Mucosa of stomach (tissue), 1 donor: ENCODE measurements around the gene NDUFAF8.

ENCODE experiments used
- H3K27me3 ChIP-seq: one replicate; pipeline ENCODE4 v1.7.0; 2013; ENCODE audit warnings: mild to moderate bottlenecking, low read length; ENCODE audit not compliant: control insufficient read depth, insufficient read depth
- H3K36me3 ChIP-seq: one replicate; pipeline ENCODE4 v1.7.0; 2013; ENCODE audit warnings: low read length; ENCODE audit not compliant: control insufficient read depth, insufficient read depth
- H3K4me1 ChIP-seq: one replicate; pipeline ENCODE4 v1.7.0; 2013; ENCODE audit warnings: mild to moderate bottlenecking, low read length; ENCODE audit not compliant: control insufficient read depth, insufficient read depth
- H3K4me3 ChIP-seq: one replicate; pipeline ENCODE4 v1.7.0; 2013; ENCODE audit warnings: low read length
- H3K9ac ChIP-seq: one replicate; pipeline ENCODE4 v1.7.0; 2013; ENCODE audit warnings: mild to moderate bottlenecking, low read length, moderate library complexity
- H3K9me3 ChIP-seq: one replicate; pipeline ENCODE4 v1.7.0; 2013; ENCODE audit warnings: mild to moderate bottlenecking, low read length, moderate library complexity; ENCODE audit not compliant: control insufficient read depth
- donor health status: Pancreatic carcinoma.

Gene NDUFAF8

DNA sequence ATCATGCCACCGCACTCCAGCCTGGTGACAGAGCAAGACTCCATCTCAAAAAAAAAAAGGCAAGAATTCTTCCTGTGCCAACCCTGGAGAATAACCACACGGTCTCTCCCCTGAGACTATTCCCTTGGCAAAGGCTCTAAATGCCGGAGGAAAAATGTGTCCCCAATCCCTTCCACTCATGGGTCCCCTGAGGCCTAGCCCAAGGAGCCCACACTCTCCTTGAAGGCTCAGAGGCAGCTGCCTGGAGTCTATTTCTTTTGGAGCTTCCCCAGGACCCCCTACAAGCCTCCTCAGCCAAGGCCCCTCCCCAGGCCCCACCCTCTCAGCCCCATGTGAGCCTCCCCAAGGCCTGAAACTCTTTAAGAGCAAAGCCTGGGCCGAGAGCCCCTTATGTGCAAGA lies 33.0 kb upstream of the NDUFAF8 start:
- Histone ChIP-seq H3K9ac (no peak overlapping the region), H3K4me3 (no peak overlapping the region), H3K27me3 (no peaks in the 10 kb centered on the region), H3K4me1 (peaks cover 1% of the 10 kb centered on the region), H3K9me3 (no peaks in the 10 kb centered on the region), H3K36me3 (no peaks in the 10 kb centered on the region)

DNA sequence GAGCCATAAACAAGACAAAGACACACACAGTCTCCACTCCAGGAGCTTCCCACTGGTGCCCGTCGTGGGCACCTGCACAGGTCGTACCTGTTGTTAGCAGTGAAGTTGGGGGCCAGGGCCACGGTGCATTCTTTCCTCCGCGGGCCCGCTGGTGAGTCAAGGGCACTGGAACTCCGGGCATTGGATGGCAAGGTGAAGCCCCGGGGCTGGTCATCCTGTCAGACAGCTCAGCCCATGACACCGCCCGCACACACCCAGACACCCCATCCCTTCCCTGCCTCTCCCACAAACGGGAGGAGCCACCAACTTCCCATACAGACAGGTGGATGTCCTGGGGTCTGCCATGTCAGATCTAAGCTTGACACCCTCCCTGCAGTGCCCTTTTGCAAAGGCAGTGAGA lies 32.5 kb upstream of the NDUFAF8 start:
- Histone ChIP-seq H3K27me3 (no peaks in the 10 kb centered on the region), H3K9ac (no peak overlapping the region), H3K4me3 (no peak overlapping the region), H3K36me3 (no peaks in the 10 kb centered on the region), H3K4me1 (no peaks in the 10 kb centered on the region), H3K9me3 (no peaks in the 10 kb centered on the region)

DNA sequence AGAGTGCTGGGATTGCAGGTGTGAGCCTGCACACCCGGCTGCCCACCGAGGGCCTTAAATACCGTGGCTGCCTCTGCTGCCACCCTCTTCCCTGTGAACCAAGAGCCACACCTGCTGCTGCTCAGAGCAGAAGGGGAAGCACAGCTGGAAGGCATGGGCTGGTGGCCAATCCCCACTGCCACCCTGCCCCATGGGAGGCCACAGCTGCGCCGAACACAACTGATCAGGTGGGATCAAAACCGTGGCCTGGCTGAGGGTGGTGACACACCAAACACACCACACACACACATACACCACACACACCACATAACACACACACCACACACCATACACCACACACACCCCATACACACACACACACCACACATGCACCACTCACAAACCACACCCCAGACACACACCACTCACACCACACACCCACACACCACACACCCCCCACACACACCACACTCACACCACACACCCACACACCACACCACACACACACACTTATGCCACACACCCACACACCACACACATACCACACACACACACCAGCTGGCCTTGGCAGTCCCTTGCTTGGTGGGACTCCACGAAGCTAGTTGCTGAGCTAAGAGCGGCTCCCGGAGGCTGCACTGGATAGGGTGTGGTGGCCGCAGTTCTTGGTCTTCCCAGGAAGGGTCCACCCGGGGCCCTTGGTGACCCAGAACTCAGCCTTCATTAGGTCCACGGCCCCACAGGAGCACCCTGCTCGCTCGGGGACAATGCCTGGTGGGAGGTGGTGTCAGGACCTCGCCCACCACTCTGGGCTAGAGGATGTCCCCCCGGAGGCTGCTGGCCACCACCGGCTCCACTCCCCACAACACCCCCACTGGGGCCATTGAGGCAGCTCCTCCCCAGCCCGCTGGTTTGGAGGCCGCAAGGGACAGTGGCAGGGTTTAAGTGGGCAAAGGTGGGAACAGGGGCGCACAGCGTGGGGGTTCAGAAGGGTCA lies 31.2 kb upstream of the NDUFAF8 start:
- no peak overlapping the region for H3K4me3 ChIP-seq
- no peaks in the 10 kb centered on the region for H3K9me3 ChIP-seq
- no peak overlapping the region for H3K9ac ChIP-seq
- H3K4me1 ChIP-seq: no peaks in the 10 kb centered on the region
- H3K36me3 ChIP-seq: no peaks in the 10 kb centered on the region
- H3K27me3 ChIP-seq: no peaks in the 10 kb centered on the region

DNA sequence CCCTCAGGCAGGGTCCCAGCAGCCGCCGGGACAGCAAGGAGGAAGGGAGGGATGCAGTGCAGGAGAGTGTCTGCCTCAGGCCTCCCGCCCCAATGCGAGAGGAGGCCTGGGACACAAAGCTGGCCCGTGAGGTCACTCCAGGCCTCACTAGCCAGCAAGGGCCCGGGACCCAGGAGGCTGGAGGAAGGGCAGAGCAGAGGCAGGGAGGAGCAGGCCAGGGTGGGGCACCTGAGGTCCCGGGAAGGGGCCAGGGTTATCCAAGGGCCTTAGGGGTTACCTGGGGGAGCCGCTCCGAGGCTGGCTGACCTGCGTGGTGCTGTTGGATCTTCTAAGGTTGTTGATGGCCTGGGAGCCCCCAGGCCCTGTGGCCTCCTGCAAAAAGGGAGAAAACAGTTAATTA lies 30.5 kb upstream of the NDUFAF8 start:
- Histone ChIP-seq H3K27me3 (no peaks in the 10 kb centered on the region), H3K9me3 (no peaks in the 10 kb centered on the region), H3K4me3 (no peak overlapping the region), H3K4me1 (no peaks in the 10 kb centered on the region), H3K9ac (no peak overlapping the region), H3K36me3 (no peaks in the 10 kb centered on the region)

DNA sequence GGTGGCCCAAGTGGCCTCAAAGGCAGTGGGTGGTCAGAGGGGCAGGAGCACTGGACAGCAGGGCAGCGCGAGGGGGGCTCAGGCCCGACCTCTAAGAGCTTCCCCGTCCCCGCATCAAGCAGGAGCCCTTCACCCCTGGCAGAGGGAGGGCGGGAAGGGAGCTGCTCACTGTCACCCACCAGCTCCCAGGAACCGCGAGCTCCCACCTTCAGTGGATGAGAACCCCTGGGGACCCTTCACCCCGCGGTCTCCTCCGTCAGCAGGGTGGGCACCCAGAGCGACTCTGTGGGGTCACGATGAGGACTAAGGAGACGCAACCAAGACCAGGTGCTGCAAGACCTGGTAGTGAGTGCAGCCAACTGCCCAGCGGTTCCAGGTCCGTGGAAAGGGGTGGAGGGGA lies 30.0 kb upstream of the NDUFAF8 start:
- no peaks in the 10 kb centered on the region for H3K27me3 ChIP-seq
- H3K36me3 ChIP-seq: no peaks in the 10 kb centered on the region
- no peaks in the 10 kb centered on the region for H3K4me1 ChIP-seq
- H3K9me3 ChIP-seq: no peaks in the 10 kb centered on the region
- H3K9ac ChIP-seq: no peak overlapping the region
- H3K4me3 ChIP-seq: no peak overlapping the region

DNA sequence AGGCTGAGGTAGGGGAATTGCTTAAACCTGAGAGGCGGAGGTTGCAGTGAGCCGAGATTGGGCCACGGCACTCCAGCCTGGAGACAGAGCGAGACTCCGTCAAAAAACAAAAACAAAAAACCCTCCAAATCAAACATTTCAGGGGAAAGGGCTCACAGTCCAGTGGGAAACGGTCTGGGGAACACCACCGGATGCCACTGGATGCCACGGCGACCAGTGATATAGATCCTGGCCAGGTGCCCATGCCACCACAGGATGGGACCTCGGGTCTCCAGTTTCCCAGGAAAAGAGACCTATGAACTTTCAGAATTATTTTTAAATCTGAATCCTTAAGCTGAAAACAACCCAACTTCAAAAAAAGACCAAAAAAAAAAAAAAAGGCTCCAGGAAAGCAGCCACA lies 28.7 kb upstream of the NDUFAF8 start:
- H3K4me3 ChIP-seq: no peak overlapping the region
- no peaks in the 10 kb centered on the region for H3K27me3 ChIP-seq
- H3K9ac ChIP-seq: no peak overlapping the region
- no peaks in the 10 kb centered on the region for H3K36me3 ChIP-seq
- H3K9me3 ChIP-seq: no peaks in the 10 kb centered on the region
- H3K4me1 ChIP-seq: no peaks in the 10 kb centered on the region

DNA sequence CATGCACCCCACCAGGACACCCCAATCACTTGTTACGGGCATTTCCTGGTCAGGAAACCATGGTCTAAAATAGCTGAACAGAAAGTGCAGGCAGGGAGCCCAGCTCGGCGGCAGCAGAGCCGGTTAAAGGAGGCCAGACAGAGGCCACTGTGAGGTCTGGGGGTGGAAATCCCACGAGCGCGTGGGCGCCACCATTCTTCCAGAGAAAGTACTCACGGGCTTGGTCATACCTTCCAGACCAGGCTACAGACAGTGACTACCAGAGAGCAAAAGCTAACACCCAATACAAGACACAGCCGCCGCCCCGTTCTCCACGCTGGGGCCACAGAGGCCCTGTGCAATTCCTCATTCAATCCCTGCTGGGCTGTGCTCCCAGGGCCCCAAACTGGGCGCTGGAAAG lies 28.2 kb upstream of the NDUFAF8 start:
- H3K36me3 ChIP-seq: no peaks in the 10 kb centered on the region
- no peaks in the 10 kb centered on the region for H3K9me3 ChIP-seq
- no peak overlapping the region for H3K4me3 ChIP-seq
- H3K4me1 ChIP-seq: no peaks in the 10 kb centered on the region
- H3K9ac ChIP-seq: no peak overlapping the region
- H3K27me3 ChIP-seq: no peaks in the 10 kb centered on the region

DNA sequence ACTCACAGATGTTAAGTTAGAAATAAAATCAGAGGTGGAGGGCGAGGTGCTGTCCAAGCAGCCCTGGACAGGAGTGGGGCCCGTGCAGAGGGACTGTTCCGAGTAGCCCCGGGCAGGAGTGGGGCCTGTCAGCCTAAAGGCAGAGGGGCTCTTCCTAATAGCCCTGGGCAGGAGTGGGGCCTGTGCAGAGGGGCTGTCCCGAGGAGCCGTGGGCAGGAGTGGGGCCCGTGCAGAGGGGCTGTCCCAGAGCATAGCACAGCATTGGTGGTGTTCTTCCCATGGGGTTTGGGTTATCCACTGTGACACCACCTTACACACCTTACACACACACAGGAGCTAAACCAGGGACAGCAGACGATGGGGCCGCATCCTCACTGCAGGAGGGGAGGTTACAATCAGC lies 26.8 kb upstream of the NDUFAF8 start:
- Histone ChIP-seq H3K4me1 (no peaks in the 10 kb centered on the region), H3K27me3 (no peaks in the 10 kb centered on the region), H3K9ac (no peak overlapping the region), H3K36me3 (no peaks in the 10 kb centered on the region), H3K9me3 (no peaks in the 10 kb centered on the region), H3K4me3 (no peak overlapping the region)

DNA sequence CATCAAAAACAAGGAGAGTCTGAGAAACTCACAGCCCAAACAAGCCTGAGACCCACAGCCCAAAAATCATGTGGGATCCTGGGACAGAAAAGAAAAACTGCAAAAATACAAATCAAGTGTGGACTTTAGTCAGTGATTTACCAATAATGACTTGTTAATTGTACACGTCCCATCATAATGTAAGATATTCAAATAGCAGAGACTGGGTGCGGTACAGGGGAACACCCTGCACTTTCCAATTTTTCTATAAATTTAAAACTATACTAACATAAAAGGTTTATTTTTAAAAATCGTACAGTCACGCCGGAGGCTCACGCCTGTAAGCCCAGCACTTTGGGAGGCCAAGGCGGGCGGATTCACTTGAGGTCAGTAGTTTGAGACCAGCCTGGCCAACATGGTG lies 25.1 kb upstream of the NDUFAF8 start:
- Histone ChIP-seq H3K36me3 (no peaks in the 10 kb centered on the region), H3K9me3 (no peaks in the 10 kb centered on the region), H3K4me3 (no peak overlapping the region), H3K4me1 (no peaks in the 10 kb centered on the region), H3K27me3 (no peaks in the 10 kb centered on the region), H3K9ac (no peak overlapping the region)

DNA sequence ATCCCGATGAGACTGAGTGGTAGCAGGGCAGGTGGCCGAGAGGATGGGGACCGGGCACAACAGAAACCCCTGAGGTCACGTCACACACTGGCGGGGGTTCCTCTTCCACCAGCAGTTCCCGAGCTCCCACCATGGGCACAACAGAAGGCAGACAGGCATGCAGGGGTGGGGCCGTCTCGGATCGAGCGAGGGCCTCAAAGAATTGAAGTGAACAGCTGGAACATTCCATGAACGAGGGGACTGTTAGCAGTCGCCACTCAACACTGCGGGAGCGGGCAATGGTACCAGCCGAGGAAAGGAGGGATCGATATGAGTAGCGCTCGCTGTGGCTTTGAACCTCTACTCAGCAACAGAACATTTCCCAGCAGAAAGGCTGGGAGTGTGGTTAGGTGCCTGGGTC lies 21.6 kb upstream of the NDUFAF8 start:
- Histone ChIP-seq H3K4me1 (peaks cover 11% of the 10 kb centered on the region), H3K9me3 (no peaks in the 10 kb centered on the region), H3K4me3 (no peak overlapping the region), H3K27me3 (no peaks in the 10 kb centered on the region), H3K9ac (no peak overlapping the region), H3K36me3 (no peaks in the 10 kb centered on the region)

DNA sequence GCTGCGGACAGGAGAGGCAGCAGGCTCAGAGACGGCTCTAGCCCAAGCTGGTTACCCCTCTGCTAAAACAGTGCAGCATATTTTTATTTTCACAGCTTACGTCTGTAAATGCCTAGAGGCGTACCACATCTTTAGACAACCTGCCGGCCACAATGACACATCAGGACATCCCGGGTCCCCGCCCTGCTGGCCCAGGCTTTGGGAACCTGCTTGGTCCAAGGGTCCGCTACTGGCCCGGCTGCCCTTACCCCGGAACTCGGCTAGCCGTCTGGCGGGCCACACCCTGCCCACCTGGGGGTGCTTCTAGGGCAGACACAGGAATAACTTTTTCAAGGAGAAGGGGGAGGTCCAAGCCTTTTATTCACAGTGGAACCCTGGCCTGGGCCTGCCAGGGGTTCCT lies 20.7 kb upstream of the NDUFAF8 start:
- Histone ChIP-seq H3K36me3 (no peaks in the 10 kb centered on the region), H3K27me3 (peaks cover under 1% of the 10 kb centered on the region), H3K4me1 (peaks cover 13% of the 10 kb centered on the region), H3K4me3 (no peak overlapping the region), H3K9ac (no peak overlapping the region), H3K9me3 (no peaks in the 10 kb centered on the region)

DNA sequence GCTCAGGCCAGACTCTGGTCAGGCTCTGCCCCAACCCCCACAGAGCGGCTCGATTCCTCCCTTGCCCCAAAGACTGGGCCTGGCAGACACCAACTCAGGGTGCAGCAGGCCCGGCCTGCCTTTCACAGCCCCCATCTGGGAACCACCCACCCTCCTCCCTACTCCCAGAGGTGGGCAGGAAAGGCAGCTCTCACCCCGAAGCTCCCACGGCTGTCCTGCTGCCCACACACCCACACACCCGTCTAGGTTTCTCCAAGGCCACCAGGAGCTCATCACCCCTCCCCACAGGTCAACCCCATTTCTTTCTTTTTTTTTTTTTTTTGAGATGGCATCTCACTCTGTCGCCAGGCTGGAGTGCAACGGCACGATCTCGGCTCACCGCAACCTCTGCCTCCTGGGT lies 20.1 kb upstream of the NDUFAF8 start:
- no peak overlapping the region for H3K9ac ChIP-seq
- peaks cover 17% of the 10 kb centered on the region for H3K4me1 ChIP-seq
- no peaks in the 10 kb centered on the region for H3K36me3 ChIP-seq
- no peak overlapping the region for H3K4me3 ChIP-seq
- H3K9me3 ChIP-seq: no peaks in the 10 kb centered on the region
- peaks cover 5% of the 10 kb centered on the region for H3K27me3 ChIP-seq
